Keratinocyte (primary cell): ENCODE results near the gene COQ4. TPM values are rescaled to one million over a fixed set of nuclear protein-coding genes. Genes with fewer than 3 reads are reported as not detected.

Experiments
- DNase-seq: peaks from one replicate; pipeline ENCODE4 v3.0.0-alpha.2; 2011; ENCODE audit warnings: low read depth, missing footprints, low spot score
- FAIRE-seq: peaks from 2 replicates; lab custom pipeline; 2011; peaks lifted over from hg19 to GRCh38; lab: Jason Lieb, UNC
- H2AFZ ChIP-seq: 2 replicates; pipeline ENCODE4 v1.6.0; 2012; ENCODE audit warnings: low read length, control low read depth, inconsistent platforms; ENCODE audit not compliant: control insufficient read depth
- H3K27ac ChIP-seq: 2 replicates; pipeline ENCODE4 v1.5.1; 2011; ENCODE audit warnings: low read length; ENCODE audit not compliant: control insufficient read depth, insufficient read depth
- H3K27me3 ChIP-seq: 3 replicates; pipeline ENCODE4 v1.6.0; 2011; ENCODE audit warnings: low read length; ENCODE audit not compliant: control insufficient read depth, insufficient read depth; ENCODE audit errors: extremely low read depth
- H3K36me3 ChIP-seq, 2 experiments: 2 replicates in 1 of 2; 3 replicates in 1 of 2; pipeline ENCODE4 v1.5.1; 2011; ENCODE audit warnings: low read length in 2 of 2, mild to moderate bottlenecking in 1 of 2; ENCODE audit not compliant: control insufficient read depth in 2 of 2, insufficient read depth in 2 of 2; ENCODE audit errors: extremely low read depth in 1 of 2
- H3K4me1 ChIP-seq: 3 replicates; pipeline ENCODE4 v1.5.1; 2011; ENCODE audit warnings: low read length; ENCODE audit not compliant: control insufficient read depth, insufficient read depth; ENCODE audit errors: extremely low read depth
- H3K4me2 ChIP-seq: 3 replicates; pipeline ENCODE4 v1.6.0; 2011; ENCODE audit warnings: low read depth, low read length; ENCODE audit not compliant: control insufficient read depth, insufficient read depth; ENCODE audit errors: extremely low read depth
- H3K4me3 ChIP-seq, 3 experiments: fragments of 200-600 bp in 1 of 3; sonication (generic) in 1 of 3; 2 replicates in 2 of 3; 3 replicates in 1 of 3; pipeline ENCODE4 v1.5.1; 2011 to 2016; ENCODE audit warnings: low read length in 3 of 3, mild to moderate bottlenecking in 3 of 3, control low read depth in 2 of 3, inconsistent platforms in 1 of 3, low read depth in 1 of 3, mixed read lengths in 1 of 3, mixed run types in 1 of 3, moderate library complexity in 1 of 3; ENCODE audit not compliant: control insufficient read depth in 2 of 3, insufficient read depth in 2 of 3; ENCODE audit errors: extremely low read depth in 1 of 3
- H3K79me2 ChIP-seq: 2 replicates; pipeline ENCODE4 v1.6.0; 2012; ENCODE audit warnings: low read length; ENCODE audit not compliant: control insufficient read depth, insufficient read depth
- H3K9ac ChIP-seq: 3 replicates; pipeline ENCODE4 v1.6.0; 2011; ENCODE audit warnings: low read length; ENCODE audit not compliant: control insufficient read depth, insufficient read depth; ENCODE audit errors: extremely low read depth
- H3K9me1 ChIP-seq: 3 replicates; pipeline ENCODE4 v1.6.0; 2011; ENCODE audit warnings: low read length; ENCODE audit not compliant: control insufficient read depth, insufficient read depth; ENCODE audit errors: extremely low read depth
- H3K9me3 ChIP-seq: 2 replicates; pipeline ENCODE4 v1.5.1; 2012; ENCODE audit warnings: low read depth, low read length; ENCODE audit not compliant: control insufficient read depth
- H4K20me1 ChIP-seq: 3 replicates; pipeline ENCODE4 v1.6.0; 2011; ENCODE audit warnings: low read length; ENCODE audit not compliant: control insufficient read depth, insufficient read depth; ENCODE audit errors: extremely low read depth
- EZH2 ChIP-seq: IDR thresholded peaks from one replicate; pipeline ENCODE4 v1.6.1; 2012; ENCODE audit warnings: inconsistent platforms, mild to moderate bottlenecking, low read length, moderate library complexity
- dilution Hi-C: fragments of 300-500 bp; cut with MboI; formaldehyde crosslinking; loops from one replicate; pipeline ENCODE4 v1.7.0; 2020; ENCODE audit warnings: low sequenced_read_pairs; ENCODE audit not compliant: extremely low pct_ligation_motif_present
- polyA plus RNA-seq, 5 experiments: library from polyadenylated mRNA; depleted of rRNA in 3 of 5; stranded (reverse) in 3 of 5; stranded (forward) in 1 of 5; unstranded in 1 of 5; fragments of >200 nt; gene quantifications; 1 replicate in 1 of 5; 2 replicates in 3 of 5; 3 replicates in 1 of 5; pipeline versions ENCODE4 v1.2.1 to v1.2.3, GENCODE V29; 2011 to 2012; ENCODE audit warnings: missing spikeins in 2 of 5, low read depth in 1 of 5, low replicate concordance in 1 of 5
- TF ChIP-seq, protein P1 (sequence below), 3 experiments: IDR thresholded peaks in 1 of 3; conservative IDR thresholded peaks in 1 of 3; optimal IDR thresholded peaks in 1 of 3; 2 replicates in 2 of 3; 3 replicates in 1 of 3; pipeline versions ENCODE3 to v1.5.1; 2011; ENCODE audit warnings: low read length in 3 of 3, mild to moderate bottlenecking in 3 of 3, moderate library complexity in 2 of 3, control low read depth in 1 of 3, inconsistent platforms in 1 of 3; ENCODE audit not compliant: insufficient read depth in 2 of 3; ENCODE audit errors: extremely low read depth in 1 of 3

The COQ4 gene
- polyA plus RNA-seq, 1 donor (not counting 4 experiments of a cell fraction or from before 2014, with no cell fraction given) = 32.6 TPM

- Histone ChIP-seq H4K20me1 (no peaks in the 10 kb centered on the region), H3K4me1 (no peaks in the 10 kb centered on the region), H2AFZ (no peak overlapping the region), H3K9ac (no peak overlapping the region), H3K4me2 (no peak overlapping the region), H3K9me3 (no peaks in the 10 kb centered on the region), H3K4me3 (no peak overlapping the region), H3K27ac (no peak overlapping the region), H3K79me2 (no peaks in the 10 kb centered on the region), H3K27me3 (no peaks in the 10 kb centered on the region), H3K9me1 (peaks cover 2% of the 10 kb centered on the region), H3K36me3 (peaks cover 0 to 16% of the 10 kb centered on the region in 2 experiments)
- FAIRE-seq (no peak), DNase-seq (no peak)
- TF ChIP-seq, protein P1, sequence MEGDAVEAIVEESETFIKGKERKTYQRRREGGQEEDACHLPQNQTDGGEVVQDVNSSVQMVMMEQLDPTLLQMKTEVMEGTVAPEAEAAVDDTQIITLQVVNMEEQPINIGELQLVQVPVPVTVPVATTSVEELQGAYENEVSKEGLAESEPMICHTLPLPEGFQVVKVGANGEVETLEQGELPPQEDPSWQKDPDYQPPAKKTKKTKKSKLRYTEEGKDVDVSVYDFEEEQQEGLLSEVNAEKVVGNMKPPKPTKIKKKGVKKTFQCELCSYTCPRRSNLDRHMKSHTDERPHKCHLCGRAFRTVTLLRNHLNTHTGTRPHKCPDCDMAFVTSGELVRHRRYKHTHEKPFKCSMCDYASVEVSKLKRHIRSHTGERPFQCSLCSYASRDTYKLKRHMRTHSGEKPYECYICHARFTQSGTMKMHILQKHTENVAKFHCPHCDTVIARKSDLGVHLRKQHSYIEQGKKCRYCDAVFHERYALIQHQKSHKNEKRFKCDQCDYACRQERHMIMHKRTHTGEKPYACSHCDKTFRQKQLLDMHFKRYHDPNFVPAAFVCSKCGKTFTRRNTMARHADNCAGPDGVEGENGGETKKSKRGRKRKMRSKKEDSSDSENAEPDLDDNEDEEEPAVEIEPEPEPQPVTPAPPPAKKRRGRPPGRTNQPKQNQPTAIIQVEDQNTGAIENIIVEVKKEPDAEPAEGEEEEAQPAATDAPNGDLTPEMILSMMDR (optimal IDR thresholded peaks at IDR 0.05 in 1 of 3, IDR thresholded peaks at IDR 0.05 in 1 of 3, conservative IDR thresholded peaks at IDR 0.05 in 1 of 3; ENCODE audit: extremely low read depth in 1 of 3, insufficient read depth in 2 of 3, low read length in 3 of 3) = no peak
- no peak for TF ChIP-seq EZH2
- dilution Hi-C loops = no loop called here
These were observed 37.4 kb upstream of the COQ4 start for GRCh38 chr9:128285033-128285784.

- TF ChIP-seq EZH2 = no peak
- TF ChIP-seq, protein P1 (optimal IDR thresholded peaks at IDR 0.05 in 1 of 3, IDR thresholded peaks at IDR 0.05 in 1 of 3, conservative IDR thresholded peaks at IDR 0.05 in 1 of 3; ENCODE audit: extremely low read depth in 1 of 3, insufficient read depth in 2 of 3, low read length in 3 of 3) = no peak
These were observed 36.2 kb upstream of the COQ4 start for GRCh38 chr9:128286440-128286839.

More at GRCh38 chr9:128286440-128286839, 36.2 kb upstream of the COQ4 start:
- H2AFZ ChIP-seq = no peak overlapping the region
- H3K9me1 ChIP-seq = peaks cover 2% of the 10 kb centered on the region
- no peak for DNase-seq
- no peak for FAIRE-seq
- no peak overlapping the region for H3K4me3 ChIP-seq
- H3K9me3 ChIP-seq = no peaks in the 10 kb centered on the region
- H3K4me1 ChIP-seq = no peaks in the 10 kb centered on the region
- H3K27me3 ChIP-seq = no peaks in the 10 kb centered on the region
- no peaks in the 10 kb centered on the region for H3K79me2 ChIP-seq
- H4K20me1 ChIP-seq = no peaks in the 10 kb centered on the region
- no peak overlapping the region for H3K27ac ChIP-seq
- no peak overlapping the region for H3K9ac ChIP-seq
- peaks cover 0 to 16% of the 10 kb centered on the region in 2 experiments for H3K36me3 ChIP-seq
- dilution Hi-C loops = no loop called here
- no peak overlapping the region for H3K4me2 ChIP-seq
